GM13976 (cell line): ENCODE measurements around the gene COPS4.
"Not testable (repeated sequence)": the region's sequence is repeated elsewhere in the genome, so short reads cannot be mapped to it uniquely, and the experiment has no call there.

Source experiments
- DNase-seq: peaks from one replicate; pipeline ENCODE4 v3.0.0; 2012; ENCODE audit warnings: low spot score
- CTCF ChIP-seq: IDR thresholded peaks from 2 replicates; pipeline ENCODE4 v1.5.1; 2012; ENCODE audit warnings: borderline replicate concordance, mild to moderate bottlenecking; ENCODE audit not compliant: insufficient read depth; ENCODE audit errors: extremely low read depth, missing control alignments, control extremely low read depth
- in situ Hi-C: fragments of 300-500 bp; cut with MboI; formaldehyde crosslinking; loops from one replicate; pipeline ENCODE4 v1.12.0; 2022; ENCODE audit warnings: low sequenced_read_pairs, mixed read lengths, inconsistent platforms; ENCODE audit not compliant: unreplicated experiment

Gene COPS4

GRCh38 chr4:83034630-83035494, at the start of gene COPS4:
Gene COPS4 (plus strand): TSS chr4:83035183. CDS start chr4:83035225, 42 bp downstream.
- peak; percentile 94 for DNase-seq
- no peak for TF ChIP-seq CTCF
- in situ Hi-C loops = no loop called here

GRCh38 chr4:82987519-82987918, 47.5 kb upstream of the COPS4 start:
- in situ Hi-C loops, DNase-seq: not testable (repeated sequence)

- TF ChIP-seq CTCF = no peak
- in situ Hi-C loops = no loop called here
- DNase-seq = no peak
Measured at GRCh38 chr4:82988323-82988832, 46.6 kb upstream of the COPS4 start.

- in situ Hi-C loops = no loop called here
- TF ChIP-seq CTCF = no peak
Measured at GRCh38 chr4:82989575-82990429, 45.2 kb upstream of the COPS4 start.

GRCh38 chr4:82994834-82995233, 40.1 kb upstream of the COPS4 start:
- no peak for TF ChIP-seq CTCF
- DNase-seq = no peak
- in situ Hi-C loops = no loop called here

More at GRCh38 chr4:82989575-82990429, 45.2 kb upstream of the COPS4 start:
- peak; percentile 72 for DNase-seq

GRCh38 chr4:82998898-82999297, 36.1 kb upstream of the COPS4 start:
- in situ Hi-C loops = no loop called here
- TF ChIP-seq CTCF = no peak
- DNase-seq = no peak
